HG03175 (cell line): ENCODE results near the gene ABHD2.
"Not testable (repeated sequence)": the region's sequence is repeated elsewhere in the genome, so short reads cannot be mapped to it uniquely, and the experiment has no call there.

Experiments
- ATAC-seq: cut with Tn5 transposase; IDR thresholded peaks from one replicate; pipeline ENCODE4 v1.9.1; 2021; ENCODE audit warnings: mild to moderate bottlenecking, moderate library complexity; ENCODE audit not compliant: unreplicated experiment

Gene ABHD2, protein sequence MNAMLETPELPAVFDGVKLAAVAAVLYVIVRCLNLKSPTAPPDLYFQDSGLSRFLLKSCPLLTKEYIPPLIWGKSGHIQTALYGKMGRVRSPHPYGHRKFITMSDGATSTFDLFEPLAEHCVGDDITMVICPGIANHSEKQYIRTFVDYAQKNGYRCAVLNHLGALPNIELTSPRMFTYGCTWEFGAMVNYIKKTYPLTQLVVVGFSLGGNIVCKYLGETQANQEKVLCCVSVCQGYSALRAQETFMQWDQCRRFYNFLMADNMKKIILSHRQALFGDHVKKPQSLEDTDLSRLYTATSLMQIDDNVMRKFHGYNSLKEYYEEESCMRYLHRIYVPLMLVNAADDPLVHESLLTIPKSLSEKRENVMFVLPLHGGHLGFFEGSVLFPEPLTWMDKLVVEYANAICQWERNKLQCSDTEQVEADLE

DNA sequence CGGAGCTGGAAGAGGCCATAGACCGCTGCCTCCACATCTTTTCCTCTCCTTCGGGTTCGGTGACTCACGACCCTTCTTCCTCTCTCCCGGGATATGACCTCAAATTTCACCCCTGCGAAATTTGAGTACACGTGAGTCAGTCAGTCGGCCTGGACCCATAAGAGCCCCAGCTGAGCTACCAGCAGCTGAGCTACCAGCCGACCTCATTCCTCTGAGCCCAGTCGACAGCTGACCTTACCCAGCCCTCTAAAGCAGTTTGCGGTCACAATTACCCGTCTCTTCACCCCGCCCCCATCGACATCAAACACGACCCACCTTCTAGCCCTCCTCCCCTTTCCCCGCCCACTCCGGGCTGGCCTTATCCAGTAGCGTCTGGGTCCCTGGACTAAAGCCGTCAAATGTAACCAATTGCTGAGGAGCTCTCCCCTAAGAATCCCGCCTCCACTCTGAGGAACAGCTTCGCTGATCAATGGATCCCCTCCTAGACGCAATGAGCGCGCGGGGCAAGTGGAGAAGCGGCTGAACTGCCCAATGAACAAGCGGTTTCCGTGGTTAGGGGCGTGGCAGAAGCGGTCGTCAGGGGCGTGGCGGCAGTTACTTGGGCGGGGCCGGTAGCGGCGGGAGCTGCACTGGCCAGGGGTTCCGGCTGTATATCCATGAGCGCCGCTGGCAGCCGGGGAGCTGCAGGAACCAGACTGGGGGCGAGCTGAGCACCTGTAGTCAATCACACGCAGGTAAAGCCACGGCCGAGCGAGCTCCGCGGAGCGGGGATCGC lies at the start of gene ABHD2:
Gene ABHD2 (plus strand): TSS at position 627 of the 775 bp plus-strand sequence. CDS start 27,872 bp downstream, outside the sequence.
- peak; percentile 96 for ATAC-seq

DNA sequence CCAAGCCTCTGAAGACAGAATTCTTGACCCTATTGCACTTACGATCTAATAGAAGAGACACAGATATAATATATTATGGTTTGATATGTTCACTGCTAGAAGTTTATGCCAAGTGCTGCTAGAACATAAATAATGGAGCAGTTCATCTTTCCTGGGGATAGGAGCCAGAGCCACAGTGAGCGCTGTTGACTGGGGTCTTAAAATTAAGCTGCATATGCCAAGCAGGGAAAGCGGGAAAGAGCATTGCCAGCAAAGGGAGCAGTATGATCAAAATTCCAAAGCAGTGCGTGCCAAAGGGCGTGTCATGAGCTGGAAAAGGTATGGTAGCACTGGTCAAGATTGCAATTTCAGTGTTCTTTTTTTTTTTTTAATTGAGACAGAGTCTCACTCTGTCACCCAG lies 49.1 kb upstream of the ABHD2 start:
- ATAC-seq = no peak

DNA sequence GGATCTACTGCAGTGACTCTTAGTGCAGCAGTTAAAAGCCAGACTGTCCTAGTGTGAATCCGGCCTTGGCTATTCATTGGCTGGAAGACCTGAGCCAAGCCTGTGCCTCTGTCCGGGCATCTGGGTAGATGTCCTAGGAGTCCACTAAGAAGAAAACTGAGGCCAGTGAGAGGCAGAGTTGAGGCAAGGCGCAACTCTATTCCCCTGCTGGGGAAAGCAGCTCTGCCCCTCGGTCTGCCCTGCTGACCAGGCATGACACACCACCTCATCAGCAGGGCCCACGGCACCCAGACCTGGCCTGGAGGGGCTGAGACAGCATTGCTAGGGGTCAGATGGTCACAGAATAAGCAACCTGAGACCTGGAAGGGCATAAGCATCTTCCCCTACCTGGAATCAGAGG lies 46.7 kb upstream of the ABHD2 start:
- ATAC-seq = no peak

DNA sequence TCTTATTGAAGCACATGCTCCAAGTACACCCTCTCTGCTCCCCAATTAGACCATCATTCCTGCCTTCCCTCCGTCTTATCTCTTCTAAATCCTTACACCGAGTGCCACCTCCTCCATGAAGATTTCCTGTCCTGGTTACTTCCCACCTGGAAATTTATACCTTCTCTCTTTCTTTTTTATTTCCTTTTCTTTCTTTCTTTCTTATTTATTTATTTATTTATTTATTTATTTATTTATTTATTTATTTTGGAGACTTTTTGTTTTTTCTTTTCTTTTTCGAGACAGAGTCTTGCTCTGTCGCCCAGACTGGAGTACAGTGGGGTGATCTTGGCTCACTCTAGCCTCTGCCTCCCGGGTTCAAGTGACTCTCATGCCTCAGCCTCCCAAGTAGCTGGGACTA lies 45.9 kb upstream of the ABHD2 start:
- ATAC-seq = no peak

DNA sequence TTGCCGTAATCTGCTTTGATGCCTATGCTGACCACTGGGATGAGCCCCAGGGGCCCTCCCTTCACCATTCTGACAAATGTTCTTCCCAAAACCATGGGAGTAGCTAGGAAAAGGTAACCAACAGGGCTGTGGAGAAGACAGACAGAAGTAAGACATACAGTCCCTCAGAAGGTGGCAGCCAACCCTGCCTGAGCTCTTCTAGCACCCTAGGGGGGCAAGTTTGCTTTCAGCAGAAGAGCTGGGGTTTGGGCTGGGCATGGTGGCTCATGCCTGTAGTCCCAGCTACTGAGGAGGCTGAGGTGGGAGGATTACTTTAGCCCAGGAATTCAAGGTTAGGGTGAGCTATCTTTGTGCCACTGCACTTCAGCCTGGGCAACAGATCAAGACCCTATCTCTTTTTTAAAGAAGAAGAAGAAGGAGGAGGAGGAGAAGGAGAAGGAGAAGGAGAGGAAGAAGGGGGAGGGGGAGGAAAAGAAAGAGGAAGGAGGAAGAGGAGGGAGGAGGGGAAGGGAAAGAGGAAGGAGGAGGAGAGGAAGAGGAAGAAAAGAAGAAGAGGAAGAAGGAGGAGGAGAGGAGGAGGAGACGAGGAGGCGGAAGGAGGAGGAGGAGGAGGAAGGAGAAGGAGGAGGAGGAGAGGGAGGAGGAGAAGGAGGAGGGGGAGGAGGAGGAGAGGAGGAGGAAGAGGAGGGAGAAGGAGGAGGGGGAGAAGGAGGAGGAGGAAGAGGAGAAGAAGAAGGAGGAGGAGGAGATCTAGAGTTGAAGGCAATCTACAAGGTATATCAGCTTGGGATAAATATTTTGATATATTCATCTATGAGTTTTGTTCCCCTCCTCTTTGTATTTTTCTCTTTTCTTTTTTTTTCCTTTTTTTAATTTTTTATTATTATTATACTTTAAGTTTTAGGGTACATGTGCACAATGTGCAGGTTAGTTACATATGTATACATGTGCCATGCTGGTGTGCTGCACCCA lies 44.9 kb upstream of the ABHD2 start:
- no peak for ATAC-seq

DNA sequence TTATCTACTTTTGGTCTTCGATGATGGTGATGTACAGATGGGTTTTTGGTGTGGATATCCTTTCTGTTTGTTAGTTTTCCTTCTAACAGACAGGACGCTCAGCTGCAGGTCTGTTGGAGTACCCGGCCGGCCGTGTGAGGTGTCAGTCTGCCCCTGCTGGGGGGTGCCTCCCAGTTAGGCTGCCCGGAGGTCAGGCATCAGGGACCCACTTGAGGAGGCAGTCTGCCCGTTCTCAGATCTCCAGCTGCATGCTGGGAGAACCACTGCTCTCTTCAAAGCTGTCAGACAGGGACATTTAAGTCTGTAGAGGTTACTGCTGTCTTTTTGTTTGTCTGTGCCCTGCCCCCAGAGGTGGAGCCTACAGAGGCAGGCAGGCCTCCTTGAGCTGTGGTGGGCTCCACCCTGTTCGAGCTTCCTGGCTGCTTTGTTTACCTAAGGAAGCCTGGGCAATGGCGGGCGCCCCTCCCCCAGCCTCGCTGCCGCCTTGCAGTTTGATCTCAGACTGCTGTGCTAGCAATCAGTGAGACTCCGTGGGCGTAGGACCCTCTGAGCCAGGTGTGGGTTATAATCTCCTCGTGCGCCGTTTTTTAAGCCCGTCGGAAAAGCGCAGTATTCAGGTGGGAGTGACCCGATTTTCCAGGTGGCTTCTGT lies 39.1 kb upstream of the ABHD2 start:
- not testable (repeated sequence) for ATAC-seq

DNA sequence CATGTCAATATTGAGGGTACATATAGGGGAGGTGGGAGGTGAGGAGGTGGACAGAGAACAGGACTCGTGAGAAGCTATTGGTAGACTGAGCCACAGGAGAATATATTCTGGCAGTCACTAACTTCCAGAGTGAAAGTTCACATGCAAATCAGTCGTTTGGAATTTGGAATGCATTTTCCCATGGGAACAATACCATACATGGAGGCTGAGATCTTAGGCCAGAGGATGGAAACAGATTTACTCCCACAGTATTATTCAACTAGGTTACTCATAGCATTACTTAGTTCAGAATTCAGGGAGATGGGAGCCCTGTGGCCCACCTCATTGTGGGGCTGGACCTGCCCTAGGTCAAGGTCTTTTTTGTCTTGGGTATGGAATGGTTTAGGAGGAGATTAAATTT lies 36.4 kb upstream of the ABHD2 start:
- ATAC-seq = no peak

DNA sequence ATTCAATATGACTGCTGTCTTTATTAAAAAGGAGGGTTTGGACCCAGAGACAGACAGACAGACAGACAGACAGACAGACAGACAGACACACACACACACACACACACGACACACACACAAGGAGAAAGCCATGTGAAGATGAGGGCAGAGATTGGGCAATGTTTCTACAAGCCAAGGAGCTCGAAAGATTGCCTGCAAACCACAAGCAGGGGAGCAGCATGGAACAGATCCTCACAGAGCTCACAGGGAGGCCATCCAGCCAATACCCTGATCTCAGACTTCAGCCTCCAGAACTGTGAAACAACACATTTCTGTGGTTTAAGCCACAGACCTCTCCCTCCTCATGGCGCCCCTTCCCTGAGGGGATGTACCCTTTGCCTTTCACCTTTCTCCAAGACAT lies 35.8 kb upstream of the ABHD2 start:
- no peak for ATAC-seq

DNA sequence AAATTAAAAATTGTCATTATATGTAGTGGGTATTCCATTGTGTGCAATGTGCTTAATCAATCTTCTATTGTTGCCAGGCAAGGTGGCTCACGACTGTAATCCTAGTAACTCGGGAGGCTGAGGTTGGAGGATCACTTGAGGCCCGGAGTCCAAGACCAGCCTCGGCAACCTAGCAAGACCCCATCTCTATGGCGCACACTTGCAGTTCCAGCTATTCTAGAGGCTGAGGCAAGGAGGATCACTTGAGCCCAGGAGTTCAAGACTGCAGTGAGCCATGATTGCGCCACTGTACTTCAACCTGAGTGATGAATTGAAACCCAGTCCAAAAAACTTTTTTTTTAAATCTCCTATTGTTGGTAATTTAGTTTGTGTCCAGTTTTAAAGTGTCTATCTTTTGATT lies 33.4 kb upstream of the ABHD2 start:
- ATAC-seq = no peak

DNA sequence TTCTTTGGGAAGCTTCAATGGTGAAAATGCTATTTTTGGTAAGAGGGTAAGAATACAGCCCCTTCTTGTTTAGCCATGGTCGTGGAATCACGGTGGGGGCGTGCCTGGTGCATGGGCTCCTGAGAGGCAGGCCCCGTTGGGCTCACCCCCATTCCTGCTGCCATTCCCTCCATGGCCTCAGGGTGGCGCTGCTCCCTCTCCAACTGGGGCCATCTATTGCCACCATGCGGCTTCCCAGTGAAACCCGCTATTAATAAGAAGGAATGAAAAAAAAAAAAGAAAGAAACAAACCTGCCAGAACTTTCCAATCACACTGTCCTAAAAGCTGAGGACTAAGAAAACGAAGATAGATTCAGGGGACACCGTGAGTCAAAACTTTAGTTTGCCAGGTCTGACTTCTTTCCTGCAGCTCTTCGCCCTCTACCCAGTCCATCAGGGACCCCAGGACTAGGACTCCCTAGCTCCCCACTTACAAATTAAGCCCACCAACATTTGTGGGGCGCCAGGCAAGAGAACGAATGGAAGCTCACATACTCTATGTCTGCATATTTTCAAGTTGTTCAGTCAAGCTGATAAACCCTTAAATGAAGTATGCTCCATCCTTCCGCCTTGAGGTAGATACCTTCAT lies 30.6 kb upstream of the ABHD2 start:
- ATAC-seq = peak; percentile 80

DNA sequence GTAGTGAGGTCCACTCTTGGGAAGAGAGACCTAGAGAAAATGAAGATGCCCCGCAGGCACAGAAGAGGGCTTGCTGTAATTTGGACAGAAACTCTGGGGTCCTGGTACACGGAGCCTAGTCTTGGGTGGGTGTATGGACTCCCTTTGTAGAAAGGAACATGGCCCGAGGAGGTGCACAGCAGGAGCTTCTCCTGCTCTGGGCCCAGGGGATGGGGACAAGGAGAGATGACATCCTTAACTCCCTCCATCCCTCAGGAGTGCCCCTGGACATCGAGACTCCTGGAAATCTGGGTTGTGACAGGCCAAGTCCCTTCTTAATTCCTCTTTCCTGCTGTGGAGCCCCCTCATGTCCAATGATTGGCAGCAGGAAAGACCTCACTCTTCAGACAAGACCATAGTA lies 29.9 kb upstream of the ABHD2 start:
- no peak for ATAC-seq

DNA sequence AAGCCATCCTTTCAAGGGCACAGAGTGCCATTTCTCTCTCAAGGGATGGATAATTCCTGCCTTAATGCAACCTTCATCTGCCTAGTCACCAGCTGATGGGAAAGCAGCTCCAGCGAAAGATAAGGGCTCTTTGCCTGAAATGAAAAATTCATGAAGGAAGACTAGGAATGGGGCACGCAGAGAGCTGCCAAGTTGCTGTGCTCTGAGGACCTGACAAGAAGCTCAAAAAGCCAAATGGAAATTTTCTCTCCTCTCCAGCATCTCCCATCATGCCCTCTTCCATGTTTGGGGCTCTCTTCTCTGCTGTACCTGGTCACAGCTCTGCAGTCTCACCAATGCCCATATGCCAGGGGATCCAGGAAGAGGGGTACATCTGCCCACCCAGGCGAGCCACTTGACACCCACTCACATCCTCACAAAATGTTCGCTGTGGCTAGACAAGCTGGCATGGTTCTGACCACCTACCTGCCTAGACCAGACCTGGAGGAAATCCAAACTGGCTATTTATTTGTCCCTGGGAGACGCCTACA lies 29.3 kb upstream of the ABHD2 start:
- ATAC-seq = no peak

DNA sequence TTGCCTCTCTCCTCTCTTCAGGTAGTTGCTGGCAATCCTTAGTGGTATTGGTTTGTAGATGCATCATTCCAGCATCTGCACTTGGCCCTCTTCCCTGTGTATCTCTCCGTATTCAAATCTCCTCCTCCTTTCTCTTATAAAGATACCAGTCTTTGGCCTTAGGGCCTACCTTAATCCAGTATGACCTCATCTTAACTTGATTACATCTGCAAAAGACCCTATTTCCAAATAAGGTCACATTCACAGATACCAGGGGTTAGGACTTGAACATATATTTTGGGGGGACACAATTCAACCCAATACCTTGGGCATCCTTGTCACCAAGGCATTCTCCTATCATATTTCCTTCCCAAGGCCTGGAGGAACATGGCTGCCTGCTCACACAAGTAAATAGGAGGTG lies 22.0 kb upstream of the ABHD2 start:
- ATAC-seq = no peak

DNA sequence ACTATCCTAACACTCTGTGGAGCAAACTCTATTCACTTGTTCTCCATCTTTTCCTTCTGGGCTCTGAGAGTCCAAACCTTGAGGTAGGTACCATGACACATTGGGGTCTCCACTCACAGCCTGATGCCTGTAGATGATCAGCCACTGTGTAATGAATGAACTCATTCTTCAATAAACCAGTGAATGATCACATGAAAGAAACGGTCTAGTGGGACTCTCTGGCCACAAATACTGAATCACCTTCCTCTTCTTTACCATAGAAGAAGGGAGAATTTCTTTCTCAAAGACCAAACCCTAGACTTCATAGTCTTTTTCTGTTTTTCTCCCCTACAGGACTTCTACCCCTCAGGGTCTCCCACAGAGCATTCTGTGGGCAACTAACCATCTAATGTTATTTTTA lies 20.5 kb upstream of the ABHD2 start:
- ATAC-seq = peak; percentile 36

DNA sequence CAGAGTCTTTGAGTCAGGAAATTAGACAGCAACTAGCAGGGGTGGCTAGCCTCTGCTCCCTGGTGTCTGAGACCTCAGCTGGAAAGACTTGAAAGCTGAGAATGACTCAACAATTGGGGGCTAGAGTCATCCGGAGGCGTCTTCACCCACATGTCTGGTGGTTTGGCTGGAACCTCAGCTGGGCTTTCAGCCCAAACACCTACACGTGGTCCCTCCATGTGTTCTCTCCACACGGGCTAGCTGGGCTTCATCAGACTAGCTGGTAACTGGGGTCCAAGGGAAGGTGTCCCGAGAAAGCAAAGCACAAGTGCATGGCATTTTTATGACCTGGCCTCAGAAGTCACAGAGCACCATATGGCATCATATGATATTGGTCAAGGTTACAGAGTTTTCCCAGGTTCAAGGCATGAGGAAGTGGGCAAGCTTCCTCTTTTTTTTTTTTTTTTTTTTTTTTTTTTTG lies 19.9 kb upstream of the ABHD2 start:
- peak; percentile 88 for ATAC-seq

DNA sequence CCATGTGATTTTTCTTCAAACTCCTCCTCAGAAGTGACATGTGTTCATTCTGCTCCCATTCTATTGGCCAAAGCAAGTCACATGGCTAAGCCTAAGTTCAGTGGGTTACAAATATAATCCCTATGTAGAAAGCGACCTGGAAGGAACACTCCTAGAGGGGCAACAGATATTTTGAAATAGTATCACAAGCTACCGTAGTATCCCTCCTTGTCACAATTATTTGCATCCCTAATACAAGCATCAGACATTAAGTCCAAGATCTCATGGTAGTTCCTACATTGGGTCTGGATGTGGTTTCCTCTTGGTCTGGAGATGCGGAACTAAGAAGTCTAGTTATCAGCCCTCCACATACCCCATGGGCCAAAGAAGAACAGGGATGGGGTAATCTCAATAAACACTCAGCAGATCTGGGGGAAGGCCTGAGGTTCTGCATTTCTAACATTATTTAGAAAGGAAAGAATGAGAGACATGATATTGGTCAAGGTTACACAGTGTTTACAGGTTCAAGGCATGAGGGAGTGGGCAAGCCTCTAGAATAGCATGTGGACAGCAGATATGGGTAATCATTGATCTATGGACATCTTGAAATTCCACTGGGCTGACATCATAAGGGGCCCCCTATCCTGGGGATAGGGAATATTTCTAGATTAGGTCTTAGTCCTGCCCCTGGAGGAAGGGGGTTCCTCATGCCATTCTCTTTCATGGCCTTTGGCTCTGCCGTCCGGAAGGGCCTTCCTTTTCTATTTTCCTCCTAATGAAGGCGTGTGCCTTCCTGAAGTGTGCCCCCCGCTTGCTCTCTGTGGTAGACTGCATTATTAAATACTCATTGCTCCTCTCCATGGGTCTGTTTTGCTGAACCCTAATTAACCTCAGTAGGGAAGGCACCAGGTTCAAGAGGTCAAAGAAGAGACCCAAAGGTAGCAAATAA lies 17.8 kb upstream of the ABHD2 start:
- ATAC-seq = no peak

DNA sequence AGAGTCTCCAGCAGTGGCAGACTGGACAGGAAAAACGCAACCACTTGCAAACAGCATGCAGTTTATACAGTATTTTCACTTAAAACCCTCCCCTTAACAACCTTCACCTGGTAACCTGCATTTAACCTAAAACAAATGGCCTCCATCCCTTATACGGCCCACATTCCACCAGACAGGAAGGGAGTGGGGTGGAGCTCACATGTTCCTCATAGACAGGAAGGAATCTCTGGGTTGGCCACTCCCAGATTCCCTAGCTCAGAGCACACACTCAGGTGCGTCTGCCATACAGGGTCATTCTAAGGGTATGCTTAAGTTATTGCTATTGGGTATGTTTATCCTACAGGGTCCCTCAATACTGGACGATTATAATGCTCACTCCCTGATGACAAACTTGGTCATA lies 16.8 kb upstream of the ABHD2 start:
- no peak for ATAC-seq

DNA sequence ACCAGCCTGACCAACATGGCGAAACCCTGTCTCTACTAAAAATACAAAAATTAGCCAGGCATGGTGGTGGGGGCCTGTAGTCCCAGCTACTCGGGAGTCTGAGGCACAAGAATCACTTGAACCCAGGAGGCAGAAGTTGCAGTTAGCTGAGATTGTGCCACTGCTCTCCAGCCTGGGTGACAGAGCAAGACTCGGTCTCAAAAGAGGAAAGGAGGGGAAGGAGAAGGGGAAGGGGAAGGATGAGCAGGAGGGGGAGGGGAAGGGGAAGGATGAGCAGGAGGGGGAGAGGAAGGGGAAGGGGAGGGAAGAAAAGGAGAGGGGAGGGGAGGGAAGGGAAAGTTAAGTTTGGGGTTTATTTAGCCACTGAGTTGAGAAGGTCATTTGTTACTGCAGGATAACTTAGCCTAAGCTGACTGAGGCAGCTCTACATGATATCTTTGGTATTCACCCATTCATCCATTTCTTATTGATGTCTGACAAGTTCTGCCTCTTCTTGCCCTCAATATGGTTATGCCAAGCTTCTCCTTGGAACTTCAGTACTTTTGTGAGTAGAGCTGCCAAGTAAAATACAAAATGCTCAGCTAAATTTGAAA lies 15.9 kb upstream of the ABHD2 start:
- ATAC-seq = no peak
